Neuronal stem cell (in vitro differentiated cells): ENCODE results near the gene CYB5A.
"Not testable (repeated sequence)": the region's sequence is repeated elsewhere in the genome, so short reads cannot be mapped to it uniquely, and the experiment has no call there.

Experiments
- DNase-seq: peaks from one replicate; pipeline ENCODE4 v3.0.0-alpha.2; 2013; ENCODE audit warnings: low spot score
- H2AFZ ChIP-seq: one replicate; pipeline ENCODE4 v1.6.1; 2013; ENCODE audit warnings: mild to moderate bottlenecking, low read length, inconsistent platforms
- H2AK5ac ChIP-seq: 2 replicates; pipeline ENCODE4 v1.6.1; 2013; ENCODE audit warnings: low read depth, mild to moderate bottlenecking, inconsistent platforms, low read length, moderate library complexity, mixed read lengths
- H2BK120ac ChIP-seq: 2 replicates; pipeline ENCODE4 v1.6.1; 2013; ENCODE audit warnings: low read depth, mild to moderate bottlenecking, inconsistent platforms, low read length, moderate library complexity, mixed read lengths
- H2BK12ac ChIP-seq: one replicate; pipeline ENCODE4 v1.6.1; 2013; ENCODE audit warnings: low read length, inconsistent platforms
- H2BK15ac ChIP-seq: 2 replicates; pipeline ENCODE4 v1.6.1; 2013; ENCODE audit warnings: mild to moderate bottlenecking, low read length, inconsistent platforms, mixed read lengths
- H2BK5ac ChIP-seq: one replicate; pipeline ENCODE4 v1.6.1; 2013; ENCODE audit warnings: inconsistent platforms, mild to moderate bottlenecking, low read length, moderate library complexity
- H3K14ac ChIP-seq: one replicate; pipeline ENCODE4 v1.6.1; 2013; ENCODE audit warnings: low read length, inconsistent platforms
- H3K18ac ChIP-seq: 2 replicates; pipeline ENCODE4 v1.6.1; 2013; ENCODE audit warnings: low read length, inconsistent platforms
- H3K23ac ChIP-seq: 2 replicates; pipeline ENCODE4 v1.6.1; 2013; ENCODE audit warnings: low read depth, mild to moderate bottlenecking, mixed read lengths, low read length, inconsistent platforms; ENCODE audit not compliant: poor library complexity
- H3K27ac ChIP-seq: replicated peaks from 3 replicates; pipeline ENCODE4 v1.5.1; 2013; ENCODE audit warnings: low read length, inconsistent platforms
- H3K27me3 ChIP-seq, 3 experiments: 2 replicates each; pipeline ENCODE4 v1.6.1; 2013; ENCODE audit warnings: low read length in 3 of 3, mild to moderate bottlenecking in 2 of 3, inconsistent platforms in 1 of 3, low read depth in 1 of 3, mixed read lengths in 1 of 3, moderate library complexity in 1 of 3; ENCODE audit not compliant: control insufficient read depth in 3 of 3, insufficient read depth in 3 of 3
- H3K36me3 ChIP-seq, 2 donors: replicated peaks in 1 of 2; 2 replicates each; pipeline ENCODE4 v1.6.1; 2013; ENCODE audit warnings: low read length in 2 of 2; ENCODE audit not compliant: control insufficient read depth in 2 of 2, insufficient read depth in 2 of 2
- H3K4ac ChIP-seq: 2 replicates; pipeline ENCODE4 v1.6.1; 2013; ENCODE audit warnings: inconsistent platforms, mild to moderate bottlenecking, low read length, moderate library complexity
- H3K4me1 ChIP-seq, 2 donors: 1 replicate in 1 of 2; 2 replicates in 1 of 2; pipeline ENCODE4 v1.6.1; 2013; ENCODE audit warnings: low read length in 2 of 2, low read depth in 1 of 2; ENCODE audit not compliant: control insufficient read depth in 2 of 2, insufficient read depth in 1 of 2
- H3K4me2 ChIP-seq: one replicate; pipeline ENCODE4 v1.6.1; 2013; ENCODE audit warnings: mild to moderate bottlenecking, low read length, inconsistent platforms; ENCODE audit not compliant: insufficient read depth, poor library complexity, severe bottlenecking
- H3K4me3 ChIP-seq, 2 donors: 2 replicates each; pipeline ENCODE4 v1.5.1; 2013; ENCODE audit warnings: low read length in 2 of 2, mild to moderate bottlenecking in 2 of 2, inconsistent platforms in 1 of 2, moderate library complexity in 1 of 2
- H3K79me1 ChIP-seq: one replicate; pipeline ENCODE4 v1.6.1; 2013; ENCODE audit warnings: low read depth, mild to moderate bottlenecking, inconsistent platforms, low read length, moderate library complexity
- H3K9ac ChIP-seq: one replicate; pipeline ENCODE4 v1.6.1; 2013; ENCODE audit warnings: mild to moderate bottlenecking, low read depth, low read length, inconsistent platforms; ENCODE audit not compliant: poor library complexity
- H3K9me3 ChIP-seq, 2 donors: replicated peaks in 1 of 2; 2 replicates each; pipeline versions ENCODE3 to v1.6.1; 2013; ENCODE audit warnings: low read length in 2 of 2, mild to moderate bottlenecking in 2 of 2, inconsistent platforms in 1 of 2, low read depth in 1 of 2, mixed read lengths in 1 of 2, moderate library complexity in 1 of 2; ENCODE audit not compliant: control insufficient read depth in 2 of 2, insufficient read depth in 1 of 2
- H4K8ac ChIP-seq: one replicate; pipeline ENCODE4 v1.6.1; 2013; ENCODE audit warnings: low read depth, mild to moderate bottlenecking, inconsistent platforms, low read length, moderate library complexity
- H4K91ac ChIP-seq: one replicate; pipeline ENCODE4 v1.6.1; 2013; ENCODE audit warnings: low read length, low read depth, mild to moderate bottlenecking, inconsistent platforms; ENCODE audit not compliant: poor library complexity
- WGBS, 2 donors: extraction: QIAGEN DNeasy Blood & Tissue Kit; methylation state at CpG; one replicate each; pipeline ENCODE4 v1.1.7; 2013; ENCODE audit warnings: missing lambda C conversion rate in 2 of 2, mixed read lengths in 1 of 2; ENCODE audit not compliant: insufficient read length in 2 of 2, insufficient replicate concordance in 1 of 2; ENCODE audit errors: extremely low coverage in 2 of 2; 5-methylcytosine and 5-hydroxymethylcytosine counted together

Gene CYB5A

GRCh38 chr18:74294526-74294925, 2.8 kb upstream of the CYB5A start:
- no peak for DNase-seq
- no CpG with 5 or more reads among the region's 8 CpGs for WGBS, 2 donors

GRCh38 chr18:74292982-74293381, 1.2 kb upstream of the CYB5A start:
- not testable (repeated sequence) for H2BK12ac ChIP-seq, H3K4me1 ChIP-seq, H2BK15ac ChIP-seq, H2AK5ac ChIP-seq, H3K79me1 ChIP-seq, H3K9ac ChIP-seq, DNase-seq, H2BK5ac ChIP-seq, H3K27ac ChIP-seq, H4K8ac ChIP-seq, H3K27me3 ChIP-seq, H3K4me3 ChIP-seq, H3K23ac ChIP-seq, H4K91ac ChIP-seq, H3K4ac ChIP-seq, H2AFZ ChIP-seq, H3K18ac ChIP-seq, H3K36me3 ChIP-seq, H3K14ac ChIP-seq, H2BK120ac ChIP-seq, H3K4me2 ChIP-seq
- H3K9me3 ChIP-seq, result peaks cover 3 to 11% of the 10 kb centered on the region in 2 donors
- no CpG with 5 or more reads among the region's 3 CpGs for WGBS, 2 donors

More at GRCh38 chr18:74294526-74294925, 2.8 kb upstream of the CYB5A start:
- Histone ChIP-seq H3K4me2 (no peak overlapping the region), H3K4ac (no peak overlapping the region), H2BK120ac (no peak overlapping the region), H3K14ac (no peak overlapping the region), H2AFZ (no peak overlapping the region), H2BK15ac (no peak overlapping the region), H3K9ac (no peak overlapping the region), H3K23ac (no peak overlapping the region), H3K4me3 (no peak overlapping the region), H2BK5ac (no peak overlapping the region), H3K18ac (no peak overlapping the region), H2AK5ac (no peak overlapping the region), H3K4me1 (peaks cover 0 to 4% of the 10 kb centered on the region in 2 donors), H3K27ac (no peak overlapping the region), H2BK12ac (no peak overlapping the region), H3K36me3 (no peaks in the 10 kb centered on the region), H3K79me1 (peaks cover 2% of the 10 kb centered on the region), H4K8ac (no peak overlapping the region), H4K91ac (no peak overlapping the region), H3K27me3 (peaks cover 0 to 8% (median 0%) of the 10 kb centered on the region in 3 experiments), H3K9me3 (peaks cover 3 to 11% of the 10 kb centered on the region in 2 donors)

GRCh38 chr18:74292541-74292858, 737 bp upstream of the CYB5A start:
- Histone ChIP-seq H2BK5ac (no peak overlapping the region), H3K18ac (peak overlapping the region; percentile 88), H4K8ac (no peak overlapping the region), H3K4me3 (peak overlapping the region; percentile 81 to 98), H3K27me3 (peaks cover 0 to 8% (median 0%) of the 10 kb centered on the region in 3 experiments), H2AK5ac (no peak overlapping the region), H3K9ac (no peak overlapping the region), H3K4me1 (peaks cover 0 to 4% of the 10 kb centered on the region in 2 donors), H3K23ac (no peak overlapping the region), H2AFZ (peak overlapping the region; percentile 98), H3K36me3 (no peaks in the 10 kb centered on the region), H4K91ac (no peak overlapping the region), H3K14ac (no peak overlapping the region), H3K79me1 (peaks cover 2% of the 10 kb centered on the region), H2BK15ac (no peak overlapping the region), H3K4me2 (peak overlapping the region; percentile 48), H2BK12ac (no peak overlapping the region), H3K4ac (no peak overlapping the region), H2BK120ac (no peak overlapping the region), H3K27ac (no peak overlapping the region), H3K9me3 (peaks cover 3 to 11% of the 10 kb centered on the region in 2 donors)
- no peak for DNase-seq
- no CpG with 5 or more reads among the region's 4 CpGs for WGBS, 2 donors

GRCh38 chr18:74291472-74291770, 342 bp downstream of the CYB5A start:
- peak overlapping the region; percentile 98 for H2AFZ ChIP-seq
- WGBS, 2 donors, result no CpG with 5 or more reads among the region's 30 CpGs
- H3K27ac ChIP-seq, result no peak overlapping the region
- peak overlapping the region; percentile 30 for H3K9ac ChIP-seq
- peaks cover 0 to 8% (median 0%) of the 10 kb centered on the region in 3 experiments for H3K27me3 ChIP-seq
- no peaks in the 10 kb centered on the region for H3K36me3 ChIP-seq
- no peak overlapping the region for H3K4ac ChIP-seq
- no peak overlapping the region for H2BK5ac ChIP-seq
- no peak overlapping the region for H2BK12ac ChIP-seq
- no peak overlapping the region for H4K8ac ChIP-seq
- H2BK15ac ChIP-seq, result no peak overlapping the region
- H3K14ac ChIP-seq, result no peak overlapping the region
- peak overlapping the region; percentile 91 for H3K18ac ChIP-seq
- H3K23ac ChIP-seq, result peak overlapping the region; percentile 82
- no peak overlapping the region for H4K91ac ChIP-seq
- H3K4me3 ChIP-seq, result peak overlapping the region; percentile 90 to 98
- peaks cover 0 to 4% of the 10 kb centered on the region in 2 donors for H3K4me1 ChIP-seq
- peak overlapping the region; percentile 4 for H2AK5ac ChIP-seq
- DNase-seq, result no peak
- H3K9me3 ChIP-seq, result peaks cover 3 to 11% of the 10 kb centered on the region in 2 donors
- no peak overlapping the region for H2BK120ac ChIP-seq
- peak overlapping the region; percentile 74 for H3K4me2 ChIP-seq
- peaks cover 2% of the 10 kb centered on the region for H3K79me1 ChIP-seq
